Measurements from ENCODE around the gene LIMD2.

DNA sequence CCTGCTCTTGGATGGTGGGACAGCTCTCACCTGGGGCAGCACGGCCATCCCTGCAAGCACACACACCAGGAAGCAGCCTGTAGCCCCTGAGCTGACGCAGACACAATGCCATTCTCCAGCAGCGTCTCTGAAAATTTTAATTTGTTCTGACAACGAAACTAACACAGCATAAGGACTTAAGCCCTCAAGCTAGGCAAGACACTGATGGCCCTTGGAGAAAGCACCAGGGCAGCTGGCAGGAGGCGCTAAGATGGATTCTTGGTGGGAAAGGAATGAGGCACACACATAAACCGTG lies 2.7 kb upstream of the LIMD2 start:
- TF ChIP-seq, protein P1, sequence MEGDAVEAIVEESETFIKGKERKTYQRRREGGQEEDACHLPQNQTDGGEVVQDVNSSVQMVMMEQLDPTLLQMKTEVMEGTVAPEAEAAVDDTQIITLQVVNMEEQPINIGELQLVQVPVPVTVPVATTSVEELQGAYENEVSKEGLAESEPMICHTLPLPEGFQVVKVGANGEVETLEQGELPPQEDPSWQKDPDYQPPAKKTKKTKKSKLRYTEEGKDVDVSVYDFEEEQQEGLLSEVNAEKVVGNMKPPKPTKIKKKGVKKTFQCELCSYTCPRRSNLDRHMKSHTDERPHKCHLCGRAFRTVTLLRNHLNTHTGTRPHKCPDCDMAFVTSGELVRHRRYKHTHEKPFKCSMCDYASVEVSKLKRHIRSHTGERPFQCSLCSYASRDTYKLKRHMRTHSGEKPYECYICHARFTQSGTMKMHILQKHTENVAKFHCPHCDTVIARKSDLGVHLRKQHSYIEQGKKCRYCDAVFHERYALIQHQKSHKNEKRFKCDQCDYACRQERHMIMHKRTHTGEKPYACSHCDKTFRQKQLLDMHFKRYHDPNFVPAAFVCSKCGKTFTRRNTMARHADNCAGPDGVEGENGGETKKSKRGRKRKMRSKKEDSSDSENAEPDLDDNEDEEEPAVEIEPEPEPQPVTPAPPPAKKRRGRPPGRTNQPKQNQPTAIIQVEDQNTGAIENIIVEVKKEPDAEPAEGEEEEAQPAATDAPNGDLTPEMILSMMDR (IDR thresholded peaks at IDR 0.05; ENCODE audit: insufficient read depth, low read length), result no peak
- TF ChIP-seq POLR2AphosphoS5 (IDR thresholded peaks at IDR 0.05; ENCODE audit: low read depth) (no peak), GABPA (IDR thresholded peaks at IDR 0.05; ENCODE audit: low read depth) (no peak), SPI1 (IDR thresholded peaks at IDR 0.05; ENCODE audit: borderline replicate concordance, low read depth) (no peak)
- TF ChIP-seq, protein P2, sequence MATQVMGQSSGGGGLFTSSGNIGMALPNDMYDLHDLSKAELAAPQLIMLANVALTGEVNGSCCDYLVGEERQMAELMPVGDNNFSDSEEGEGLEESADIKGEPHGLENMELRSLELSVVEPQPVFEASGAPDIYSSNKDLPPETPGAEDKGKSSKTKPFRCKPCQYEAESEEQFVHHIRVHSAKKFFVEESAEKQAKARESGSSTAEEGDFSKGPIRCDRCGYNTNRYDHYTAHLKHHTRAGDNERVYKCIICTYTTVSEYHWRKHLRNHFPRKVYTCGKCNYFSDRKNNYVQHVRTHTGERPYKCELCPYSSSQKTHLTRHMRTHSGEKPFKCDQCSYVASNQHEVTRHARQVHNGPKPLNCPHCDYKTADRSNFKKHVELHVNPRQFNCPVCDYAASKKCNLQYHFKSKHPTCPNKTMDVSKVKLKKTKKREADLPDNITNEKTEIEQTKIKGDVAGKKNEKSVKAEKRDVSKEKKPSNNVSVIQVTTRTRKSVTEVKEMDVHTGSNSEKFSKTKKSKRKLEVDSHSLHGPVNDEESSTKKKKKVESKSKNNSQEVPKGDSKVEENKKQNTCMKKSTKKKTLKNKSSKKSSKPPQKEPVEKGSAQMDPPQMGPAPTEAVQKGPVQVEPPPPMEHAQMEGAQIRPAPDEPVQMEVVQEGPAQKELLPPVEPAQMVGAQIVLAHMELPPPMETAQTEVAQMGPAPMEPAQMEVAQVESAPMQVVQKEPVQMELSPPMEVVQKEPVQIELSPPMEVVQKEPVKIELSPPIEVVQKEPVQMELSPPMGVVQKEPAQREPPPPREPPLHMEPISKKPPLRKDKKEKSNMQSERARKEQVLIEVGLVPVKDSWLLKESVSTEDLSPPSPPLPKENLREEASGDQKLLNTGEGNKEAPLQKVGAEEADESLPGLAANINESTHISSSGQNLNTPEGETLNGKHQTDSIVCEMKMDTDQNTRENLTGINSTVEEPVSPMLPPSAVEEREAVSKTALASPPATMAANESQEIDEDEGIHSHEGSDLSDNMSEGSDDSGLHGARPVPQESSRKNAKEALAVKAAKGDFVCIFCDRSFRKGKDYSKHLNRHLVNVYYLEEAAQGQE (IDR thresholded peaks at IDR 0.05; ENCODE audit: insufficient replicate concordance, low read depth), result no peak

All from HL-60 (cell line).